GM10847 (cell line): Measurements from ENCODE around the gene AADACL4.

ENCODE experiments used
- POLR2A ChIP-seq: IDR thresholded peaks from 2 replicates; pipeline ENCODE4 v1.6.1; 2011; ENCODE audit not compliant: insufficient read length; ENCODE audit errors: extremely low read depth

Gene AADACL4

DNA sequence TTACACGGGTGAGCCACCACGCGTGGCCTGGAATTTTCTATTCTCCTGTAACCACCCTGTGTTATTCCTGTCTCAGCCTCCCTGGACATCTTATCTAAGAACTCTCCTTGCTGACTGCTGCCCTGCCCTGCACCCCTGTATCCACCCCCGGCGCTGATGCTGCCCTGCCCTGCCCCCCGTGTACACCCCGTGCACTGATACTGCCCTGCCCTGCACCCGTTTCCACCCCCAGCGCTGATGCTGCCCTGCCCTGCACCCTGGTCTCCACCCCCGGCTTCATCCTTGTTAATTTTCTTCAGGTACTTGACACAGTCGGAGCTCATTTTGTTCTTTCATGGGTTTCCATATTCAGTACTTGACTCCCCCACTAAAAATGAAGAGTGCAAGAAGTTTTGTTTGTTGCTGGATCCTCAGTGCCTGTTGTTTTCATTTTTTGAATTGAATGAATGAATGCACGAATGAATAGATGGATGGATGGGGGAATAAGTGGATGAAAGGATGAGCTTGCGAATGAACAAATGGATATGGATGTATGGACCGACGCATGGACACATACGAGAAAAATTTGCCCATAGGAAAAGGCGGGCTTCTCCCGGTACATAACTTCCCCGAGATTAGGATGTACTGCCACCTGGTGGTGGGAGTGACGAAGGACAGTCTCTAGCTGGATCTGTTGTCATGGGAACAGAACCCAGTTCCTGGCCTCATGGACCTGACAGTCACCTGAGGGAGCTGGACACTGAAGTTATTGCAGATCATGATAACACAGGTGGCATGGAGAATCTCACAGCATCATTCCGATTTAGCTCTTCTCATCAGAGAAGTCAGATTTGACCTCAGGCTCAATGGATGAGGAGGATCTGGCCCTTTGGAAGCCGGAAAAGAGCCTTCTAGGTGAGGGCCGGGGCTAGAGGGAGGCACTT lies 14.9 kb downstream of the AADACL4 start:
- no peak for TF ChIP-seq POLR2A

DNA sequence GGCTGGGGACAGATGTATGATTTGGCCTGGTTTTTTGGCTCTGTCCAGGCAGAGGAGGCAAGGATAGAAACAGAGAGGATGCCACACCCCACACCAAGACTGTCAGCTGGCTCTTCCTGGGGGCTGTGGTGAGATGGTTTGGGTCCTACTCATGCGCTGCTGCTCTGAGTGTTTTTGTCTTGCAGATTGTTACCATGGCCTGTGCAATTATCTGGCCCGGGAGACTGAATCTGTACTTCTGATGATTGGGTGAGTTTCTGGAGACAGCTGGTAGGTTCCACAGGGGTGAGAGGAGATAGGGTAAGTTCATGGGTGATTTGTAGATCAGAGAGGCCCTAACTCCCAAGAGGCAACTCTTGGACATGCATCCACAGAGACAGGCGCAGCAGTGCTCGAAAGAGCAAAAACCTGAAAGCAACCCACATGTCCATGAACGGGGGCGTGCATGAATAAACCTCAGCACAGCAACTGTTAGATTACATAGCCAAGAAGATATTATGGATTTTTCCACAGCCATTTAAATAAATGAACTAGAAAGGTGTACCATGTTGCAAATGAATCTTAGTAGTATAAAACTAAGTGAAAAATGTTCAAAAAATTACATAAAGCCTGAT lies 17.8 kb downstream of the AADACL4 start:
- no peak for TF ChIP-seq POLR2A

DNA sequence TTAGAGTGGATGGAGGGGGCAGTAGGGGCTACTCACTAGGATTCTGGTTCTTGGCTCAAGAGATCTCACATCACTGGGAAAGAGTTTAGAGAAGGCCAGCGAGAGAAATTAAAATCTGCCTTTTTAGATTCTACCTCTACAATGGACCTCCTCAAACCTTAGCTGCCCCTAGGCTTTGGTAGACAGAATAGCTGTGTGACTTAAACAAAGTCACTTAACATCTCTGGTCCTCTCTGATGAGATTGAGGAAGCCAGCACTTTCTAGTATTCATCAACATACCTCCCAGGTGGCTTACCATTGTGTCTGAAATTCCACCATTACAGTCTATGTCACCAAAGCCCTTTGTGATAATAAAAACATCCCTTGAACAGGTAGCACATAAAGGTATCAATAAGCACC lies 18.7 kb downstream of the AADACL4 start:
- TF ChIP-seq POLR2A, result no peak

DNA sequence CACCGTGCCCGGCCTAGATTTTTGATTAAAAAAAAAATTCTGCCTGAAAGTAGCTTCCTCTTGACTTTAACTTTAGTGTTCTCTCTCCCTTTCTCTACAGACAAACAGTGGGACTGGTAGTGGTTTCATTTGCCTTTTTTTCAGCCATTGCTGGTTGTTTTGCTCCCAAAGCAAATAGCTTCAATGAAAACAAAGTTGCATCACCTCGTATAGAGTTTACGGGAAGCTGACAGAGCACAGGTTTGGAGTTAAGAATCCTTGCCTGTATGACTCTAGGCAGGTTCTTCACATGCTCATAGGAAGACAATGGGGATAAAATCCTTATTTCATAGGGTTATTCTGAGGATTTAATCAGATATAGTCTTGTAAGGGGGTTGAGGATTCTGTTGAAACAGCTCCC lies 21.6 kb downstream of the AADACL4 start:
- TF ChIP-seq POLR2A, result no peak

DNA sequence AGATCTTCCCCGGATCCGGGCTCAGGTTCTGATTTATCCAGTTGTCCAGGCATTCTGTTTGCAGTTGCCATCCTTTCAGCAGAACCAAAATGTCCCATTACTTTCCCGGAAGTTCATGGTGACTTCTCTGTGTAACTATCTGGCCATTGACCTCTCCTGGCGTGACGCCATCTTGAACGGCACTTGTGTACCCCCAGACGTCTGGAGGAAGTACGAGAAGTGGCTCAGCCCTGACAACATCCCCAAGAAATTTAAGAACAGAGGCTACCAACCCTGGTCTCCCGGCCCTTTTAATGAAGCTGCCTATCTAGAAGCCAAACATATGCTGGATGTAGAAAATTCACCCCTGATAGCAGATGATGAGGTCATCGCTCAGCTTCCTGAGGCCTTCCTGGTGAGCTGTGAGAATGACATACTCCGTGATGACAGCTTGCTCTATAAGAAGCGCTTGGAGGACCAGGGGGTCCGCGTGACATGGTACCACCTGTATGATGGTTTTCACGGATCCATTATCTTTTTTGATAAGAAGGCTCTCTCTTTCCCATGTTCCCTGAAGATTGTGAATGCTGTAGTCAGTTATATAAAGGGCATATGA lies 22.4 kb downstream of the AADACL4 start:
- no peak for TF ChIP-seq POLR2A

DNA sequence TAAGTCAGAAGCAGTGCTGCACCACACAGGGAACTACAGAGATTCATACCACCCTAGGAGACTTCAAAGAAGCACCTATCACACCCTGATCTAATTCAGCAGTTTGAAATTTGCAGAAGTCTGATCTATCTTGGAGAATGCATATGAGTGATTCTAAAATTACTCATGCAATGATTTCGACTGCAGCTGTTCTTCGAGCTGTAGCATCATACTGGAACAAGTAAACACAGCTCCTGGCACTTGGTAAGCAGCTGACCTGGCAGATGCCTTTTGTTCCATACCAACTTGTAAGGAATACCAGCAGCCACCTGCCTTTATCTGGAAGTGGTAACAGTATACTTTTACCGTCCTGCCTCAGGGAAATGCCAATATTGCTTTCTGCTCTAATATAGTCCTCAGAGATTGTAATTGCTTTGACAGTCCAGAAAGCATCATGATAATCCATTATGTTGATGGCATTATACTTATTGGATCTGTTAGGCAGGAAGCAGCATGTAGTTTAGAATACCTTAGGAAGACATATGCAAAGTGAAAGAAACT lies 25.7 kb downstream of the AADACL4 start:
- TF ChIP-seq POLR2A, result no peak

DNA sequence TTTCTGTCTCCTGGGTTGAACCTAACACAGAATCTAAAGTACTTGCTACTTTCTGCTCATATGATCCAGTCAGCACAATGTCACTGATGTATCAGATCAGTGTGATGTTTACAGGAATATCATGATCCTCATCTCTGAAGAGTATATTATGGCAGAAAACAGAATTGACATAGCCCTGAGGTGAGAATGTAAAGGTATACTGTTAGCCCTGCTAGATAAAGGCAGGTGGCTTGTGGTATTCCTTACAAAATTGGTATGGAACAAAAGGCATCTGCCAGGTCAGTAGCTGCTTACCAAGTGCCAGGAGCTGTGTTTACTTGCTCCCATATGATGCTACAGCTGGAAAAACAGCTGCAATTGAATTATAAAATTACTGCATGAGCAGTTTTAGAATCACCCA lies 30.5 kb downstream of the AADACL4 start:
- no peak for TF ChIP-seq POLR2A

DNA sequence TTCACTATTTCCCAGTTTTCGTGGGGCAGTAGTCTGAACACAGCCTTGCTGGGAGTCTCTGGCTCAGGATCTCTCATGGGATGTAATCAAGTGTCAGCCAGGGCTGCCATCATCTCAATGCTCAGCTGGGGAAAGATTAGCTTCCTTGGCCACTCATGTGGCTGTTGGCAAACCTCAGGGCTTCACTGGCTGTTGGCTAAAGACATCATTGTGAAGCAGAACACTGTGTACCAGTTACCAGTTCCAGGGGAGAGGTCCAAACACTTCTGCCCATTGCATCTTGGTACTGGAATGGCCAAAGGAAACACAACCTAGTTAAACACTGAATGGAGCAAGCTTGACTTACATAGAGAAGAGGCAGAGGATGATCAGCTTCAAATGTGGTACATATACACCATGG lies 33.7 kb downstream of the AADACL4 start:
- no peak for TF ChIP-seq POLR2A

DNA sequence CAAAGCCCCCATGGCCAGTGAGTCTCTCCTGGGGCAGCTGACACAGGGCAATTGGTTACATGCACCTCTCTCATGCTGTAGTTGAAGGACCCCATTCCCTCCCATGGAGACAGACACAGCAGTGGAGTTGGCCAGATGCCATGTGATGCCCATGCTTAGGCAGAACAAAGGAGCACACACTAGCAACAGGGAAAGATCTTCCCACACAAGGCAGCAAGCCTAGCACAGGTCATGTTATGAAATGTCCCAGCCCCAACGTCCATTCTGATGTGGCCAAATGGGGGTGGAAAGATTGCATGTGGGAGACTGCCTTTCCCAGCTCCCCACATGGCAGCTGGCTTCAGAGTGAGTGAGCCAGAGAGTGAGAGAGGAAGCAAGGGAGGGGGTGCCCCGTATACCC lies 34.5 kb downstream of the AADACL4 start:
- TF ChIP-seq POLR2A, result no peak

DNA sequence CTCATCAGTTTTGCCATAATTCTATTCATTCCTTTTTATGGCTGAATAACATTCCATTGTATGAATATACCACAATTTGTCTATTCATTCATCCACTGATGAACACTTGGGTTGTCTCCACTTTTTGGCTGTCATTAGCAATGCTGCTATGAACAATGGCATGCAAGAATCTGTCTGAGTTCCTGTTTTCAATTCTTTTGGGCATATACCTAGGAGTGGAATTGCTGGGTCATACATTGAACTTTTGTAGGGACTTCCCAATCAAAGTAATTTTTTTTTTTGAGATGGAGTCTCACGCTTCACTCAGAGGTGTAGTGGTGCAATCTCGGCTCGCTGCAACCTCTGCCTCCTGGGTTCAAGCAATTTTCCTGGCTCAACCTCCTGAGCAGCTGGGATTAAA lies 34.9 kb downstream of the AADACL4 start:
- no peak for TF ChIP-seq POLR2A

DNA sequence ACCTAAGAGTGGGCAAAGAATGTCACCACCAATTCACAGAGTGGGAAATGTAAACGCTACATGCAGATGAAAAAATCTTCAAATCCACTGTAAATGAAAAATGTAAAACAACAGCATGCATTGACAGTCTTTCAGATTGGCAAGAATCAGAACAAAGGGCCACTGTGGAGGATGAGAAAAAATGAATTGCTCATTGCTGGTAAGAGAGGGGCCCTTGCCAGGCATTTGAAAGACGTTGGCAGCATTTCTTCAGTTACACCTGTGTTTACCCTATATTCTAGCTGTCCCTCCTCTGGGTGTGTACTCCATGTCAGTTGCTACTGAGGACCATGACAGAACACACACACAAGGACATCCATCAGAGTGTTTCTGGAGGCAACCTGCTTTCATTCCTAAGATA lies 46.3 kb downstream of the AADACL4 start:
- TF ChIP-seq POLR2A, result no peak

DNA sequence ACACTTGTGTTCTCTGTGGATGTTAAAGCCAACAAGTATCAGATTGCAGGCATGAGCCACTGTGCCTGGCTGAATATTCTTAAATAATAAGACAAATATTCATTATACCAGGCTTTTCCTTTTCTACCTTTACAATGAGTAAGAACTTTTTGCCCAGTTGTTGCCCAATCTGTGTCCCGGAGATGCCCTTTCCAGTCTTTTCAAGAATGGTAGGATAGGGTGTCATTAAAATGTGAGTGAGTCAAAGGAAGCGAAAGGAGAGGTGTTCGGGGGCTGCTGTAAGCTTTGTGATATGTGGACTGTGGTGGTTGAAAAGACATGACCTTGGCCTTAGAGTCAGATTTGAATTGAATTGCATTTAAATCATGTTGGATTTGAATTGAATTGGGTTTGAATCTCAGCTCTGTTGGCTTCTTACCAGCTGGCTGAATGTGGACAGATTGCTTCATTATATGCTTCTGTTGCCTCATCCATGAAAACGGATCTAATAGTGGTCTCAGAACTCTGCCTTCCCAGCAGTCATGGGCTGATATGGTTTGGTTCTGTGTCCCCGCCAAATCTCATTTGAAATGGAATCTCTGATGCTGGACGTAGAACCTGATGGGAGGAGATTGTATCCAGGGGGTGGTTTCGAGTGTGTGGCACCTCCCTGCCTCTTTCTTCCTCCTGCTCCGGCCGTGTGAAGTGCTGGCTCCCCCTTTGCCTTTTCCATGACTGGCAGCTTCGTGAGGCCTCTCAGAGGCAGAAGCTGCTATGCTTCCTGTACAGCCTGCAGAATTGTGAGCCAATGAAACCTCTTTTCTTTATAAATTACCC lies 49.3 kb downstream of the AADACL4 start:
- no peak for TF ChIP-seq POLR2A

DNA sequence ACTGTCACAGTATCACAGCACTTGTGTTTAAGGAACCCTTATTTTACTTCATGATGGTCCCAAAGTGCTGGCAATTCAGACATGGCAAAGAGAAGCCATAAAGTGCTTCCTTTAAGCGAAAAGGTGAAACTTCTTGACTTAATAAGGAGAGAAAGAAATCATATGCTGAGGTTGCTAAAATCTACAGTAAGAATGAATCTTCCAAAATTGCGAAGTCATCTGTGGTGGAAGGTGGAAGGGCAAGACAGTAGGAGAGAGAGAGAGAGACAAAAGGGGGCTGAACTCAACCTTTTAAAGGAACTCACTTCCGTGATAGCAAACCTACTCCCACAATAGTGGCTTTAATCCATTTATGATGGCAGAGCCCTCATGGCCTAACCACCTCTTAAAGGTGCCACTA lies 52.8 kb downstream of the AADACL4 start:
- TF ChIP-seq POLR2A, result no peak

DNA sequence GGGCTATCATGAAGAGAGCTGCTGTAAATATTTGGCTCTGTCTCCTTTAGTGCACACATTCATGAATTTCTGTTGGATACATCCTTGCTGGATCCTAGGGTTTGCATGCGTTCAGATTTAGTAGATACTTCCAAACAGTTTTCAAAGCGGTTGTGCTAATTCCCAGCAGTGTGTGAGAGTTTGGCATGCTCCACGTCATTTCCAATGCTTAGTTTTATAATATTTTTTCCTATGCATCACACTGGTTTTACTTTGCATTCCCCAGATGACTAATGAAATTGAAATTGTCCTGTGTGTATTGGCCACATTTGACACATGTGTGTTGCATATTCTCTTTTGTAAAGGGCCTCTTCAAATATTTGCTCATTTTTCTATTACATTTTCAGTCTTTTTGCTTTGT lies 53.5 kb downstream of the AADACL4 start:
- no peak for TF ChIP-seq POLR2A

DNA sequence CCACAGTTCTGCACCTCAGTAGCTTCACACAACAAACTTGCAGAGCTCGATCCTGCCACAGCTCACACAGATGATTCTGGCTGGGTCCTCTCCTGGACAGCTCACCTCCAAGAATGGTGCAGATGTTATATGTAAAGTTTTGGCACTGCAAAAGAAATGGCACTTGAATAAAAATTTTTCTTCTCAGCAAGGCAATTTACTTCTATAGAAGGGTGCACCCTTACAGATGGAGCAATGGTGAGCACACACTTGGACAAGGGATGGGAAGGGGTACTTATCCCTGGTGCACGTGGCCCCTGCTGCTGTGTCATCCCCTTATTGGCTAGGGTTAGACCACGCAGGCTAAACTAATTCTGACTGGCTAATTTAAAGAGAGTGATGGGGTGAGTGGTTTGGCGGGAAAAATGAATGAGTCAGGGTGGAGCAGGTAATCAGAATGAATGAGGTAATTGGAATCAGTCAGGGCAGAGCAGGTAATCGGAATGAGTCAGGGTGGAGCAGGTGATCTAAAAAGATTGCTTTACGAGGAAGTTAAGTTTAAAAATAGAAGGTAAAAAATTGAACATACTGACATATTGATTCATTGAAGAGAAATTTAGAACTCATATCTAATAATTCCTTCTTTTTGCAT lies 60.1 kb downstream of the AADACL4 start:
- no peak for TF ChIP-seq POLR2A
